ENCODE data around the gene SHKBP1.
"Not testable (repeated sequence)": the region's sequence is repeated elsewhere in the genome, so short reads cannot be mapped to it uniquely, and the experiment has no call there.

Gene SHKBP1

GRCh38 chr19:40576585-40577451 lies at the start of gene SHKBP1:
SHKBP1 (plus strand) TSS chr19:40576873; CDS start chr19:40576900, 27 bp downstream.
- peaks cover 18% of the 10 kb centered on the region for H3K36me3 ChIP-seq (replicated peaks)
- H3K4me1 ChIP-seq = peaks cover 4% of the 10 kb centered on the region
- DNase-seq (ENCODE audit: low spot score in 2 of 2) = peak; percentile 88 to 96
- in situ Hi-C loops (cut with MboI; ENCODE audit: low sequenced_read_pairs) = no loop called here
- H3K27me3 ChIP-seq (ENCODE audit: low read depth) = no peaks in the 10 kb centered on the region
- H3K9me3 ChIP-seq = no peaks in the 10 kb centered on the region
- peak within 1 kb of the TSS; percentile 86 for H3K4me3 ChIP-seq

GRCh38 chr19:40528078-40528477 lies 48.6 kb upstream of the SHKBP1 start:
- in situ Hi-C loops (cut with MboI; ENCODE audit: low sequenced_read_pairs) = no loop called here
- Histone ChIP-seq H3K27me3 (ENCODE audit: low read depth) (no peaks in the 10 kb centered on the region), H3K4me3 (no peak overlapping the region), H3K9me3 (no peaks in the 10 kb centered on the region), H3K36me3 (replicated peaks) (no peaks in the 10 kb centered on the region), H3K4me1 (peaks cover 9% of the 10 kb centered on the region)
- no peak for DNase-seq (ENCODE audit: low spot score in 2 of 2)

DNA sequence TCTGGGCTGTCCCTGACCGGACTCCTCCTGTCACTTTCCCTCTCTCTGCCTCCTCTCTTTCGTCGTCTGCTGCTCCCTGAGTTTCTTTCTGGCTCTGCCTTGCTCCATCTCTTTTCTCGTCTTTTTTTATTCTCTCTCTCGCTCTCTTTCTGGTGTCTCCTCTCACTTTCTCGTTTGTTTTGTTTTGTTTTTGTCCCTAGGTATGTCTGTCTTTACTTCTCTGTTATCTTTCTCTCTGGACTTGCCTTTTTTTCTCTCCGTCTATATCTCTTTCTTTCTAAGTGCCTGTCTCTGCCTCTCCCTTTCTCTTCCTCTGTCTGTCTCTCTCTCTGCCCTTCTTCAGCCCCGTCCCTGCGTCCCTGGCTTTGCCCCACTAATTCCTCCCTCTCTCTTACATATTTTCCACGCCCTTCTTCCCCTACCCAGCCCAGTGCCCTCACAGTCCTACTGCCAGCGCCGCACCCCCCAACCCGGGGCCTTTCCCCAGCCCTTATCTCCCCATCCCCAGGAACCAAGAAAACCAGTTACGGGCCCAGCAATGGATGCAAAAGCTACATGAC lies 48.1 kb upstream of the SHKBP1 start:
- no peaks in the 10 kb centered on the region for H3K9me3 ChIP-seq
- no peaks in the 10 kb centered on the region for H3K27me3 ChIP-seq (ENCODE audit: low read depth)
- H3K36me3 ChIP-seq (replicated peaks) = no peaks in the 10 kb centered on the region
- in situ Hi-C loops (cut with MboI; ENCODE audit: low sequenced_read_pairs) = no loop called here
- no peak for DNase-seq (ENCODE audit: low spot score in 2 of 2)
- no peak overlapping the region for H3K4me3 ChIP-seq
- H3K4me1 ChIP-seq = peaks cover 9% of the 10 kb centered on the region

GRCh38 chr19:40529093-40529954 lies 47.3 kb upstream of the SHKBP1 start:
- H3K4me1 ChIP-seq = peaks cover 9% of the 10 kb centered on the region
- H3K27me3 ChIP-seq (ENCODE audit: low read depth) = no peaks in the 10 kb centered on the region
- H3K36me3 ChIP-seq (replicated peaks) = no peaks in the 10 kb centered on the region

GRCh38 chr19:40530091-40530901 lies 46.4 kb upstream of the SHKBP1 start:
- in situ Hi-C loops (cut with MboI; ENCODE audit: low sequenced_read_pairs) = no loop called here
- Histone ChIP-seq H3K4me3 (peak overlapping the region; percentile 20), H3K36me3 (replicated peaks) (no peaks in the 10 kb centered on the region), H3K4me1 (peaks cover 9% of the 10 kb centered on the region), H3K27me3 (ENCODE audit: low read depth) (no peaks in the 10 kb centered on the region), H3K9me3 (no peaks in the 10 kb centered on the region)
- DNase-seq (ENCODE audit: low spot score in 2 of 2) = peak; percentile 25 to 76

More at GRCh38 chr19:40529093-40529954, 47.3 kb upstream of the SHKBP1 start:
- H3K4me3 ChIP-seq = peak overlapping the region; percentile 12; the same call in 1 of the 2 replicates
- in situ Hi-C loops (cut with MboI; ENCODE audit: low sequenced_read_pairs) = no loop called here
- no peaks in the 10 kb centered on the region for H3K9me3 ChIP-seq
- DNase-seq (ENCODE audit: low spot score in 2 of 2) = peak; percentile 73 to 89

GRCh38 chr19:40533508-40533907 lies 43.2 kb upstream of the SHKBP1 start:
- no peaks in the 10 kb centered on the region for H3K27me3 ChIP-seq (ENCODE audit: low read depth)
- in situ Hi-C loops (cut with MboI; ENCODE audit: low sequenced_read_pairs) = no loop called here
- no peak for DNase-seq (ENCODE audit: low spot score in 2 of 2)

DNA sequence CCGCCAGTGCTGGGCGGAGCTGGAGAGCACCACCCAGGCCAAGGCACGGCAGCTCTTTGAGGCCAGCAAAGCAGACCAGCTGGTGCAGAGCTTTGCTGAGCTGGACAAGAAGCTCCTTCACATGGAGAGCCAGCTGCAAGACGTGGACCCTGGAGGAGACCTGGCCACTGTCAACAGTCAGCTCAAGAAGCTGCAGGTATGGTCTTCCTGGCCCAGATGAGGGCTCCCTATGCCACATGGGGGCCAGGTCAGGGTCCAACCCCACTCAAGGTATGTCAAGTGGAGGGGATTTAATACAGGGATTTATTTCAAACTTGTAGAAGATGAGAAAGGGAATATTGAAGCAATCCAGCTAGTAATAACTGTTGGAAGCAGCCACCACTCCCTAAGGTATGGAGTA lies 42.5 kb upstream of the SHKBP1 start:
- no peak for DNase-seq (ENCODE audit: low spot score in 2 of 2)
- Histone ChIP-seq H3K9me3 (no peaks in the 10 kb centered on the region), H3K27me3 (ENCODE audit: low read depth) (peaks cover 1% of the 10 kb centered on the region; the same call in 1 of the 2 replicates), H3K4me3 (no peak overlapping the region), H3K36me3 (replicated peaks) (no peaks in the 10 kb centered on the region), H3K4me1 (peaks cover 9% of the 10 kb centered on the region)
- in situ Hi-C loops (cut with MboI; ENCODE audit: low sequenced_read_pairs) = no loop called here

More at GRCh38 chr19:40533508-40533907, 43.2 kb upstream of the SHKBP1 start:
- H3K4me3 ChIP-seq = no peak overlapping the region
- peaks cover 9% of the 10 kb centered on the region for H3K4me1 ChIP-seq
- H3K9me3 ChIP-seq = no peaks in the 10 kb centered on the region
- no peaks in the 10 kb centered on the region for H3K36me3 ChIP-seq (replicated peaks)

- in situ Hi-C loops (cut with MboI; ENCODE audit: low sequenced_read_pairs) = no loop called here
- H3K9me3 ChIP-seq = no peaks in the 10 kb centered on the region
- no peaks in the 10 kb centered on the region for H3K4me1 ChIP-seq
- peaks cover 6% of the 10 kb centered on the region; the same call in 1 of the 2 replicates for H3K27me3 ChIP-seq (ENCODE audit: low read depth)
- DNase-seq (ENCODE audit: low spot score in 2 of 2) = no peak
- no peak overlapping the region for H3K4me3 ChIP-seq
- no peaks in the 10 kb centered on the region for H3K36me3 ChIP-seq (replicated peaks)
Observed at GRCh38 chr19:40539070-40539469, 37.6 kb upstream of the SHKBP1 start.

DNA sequence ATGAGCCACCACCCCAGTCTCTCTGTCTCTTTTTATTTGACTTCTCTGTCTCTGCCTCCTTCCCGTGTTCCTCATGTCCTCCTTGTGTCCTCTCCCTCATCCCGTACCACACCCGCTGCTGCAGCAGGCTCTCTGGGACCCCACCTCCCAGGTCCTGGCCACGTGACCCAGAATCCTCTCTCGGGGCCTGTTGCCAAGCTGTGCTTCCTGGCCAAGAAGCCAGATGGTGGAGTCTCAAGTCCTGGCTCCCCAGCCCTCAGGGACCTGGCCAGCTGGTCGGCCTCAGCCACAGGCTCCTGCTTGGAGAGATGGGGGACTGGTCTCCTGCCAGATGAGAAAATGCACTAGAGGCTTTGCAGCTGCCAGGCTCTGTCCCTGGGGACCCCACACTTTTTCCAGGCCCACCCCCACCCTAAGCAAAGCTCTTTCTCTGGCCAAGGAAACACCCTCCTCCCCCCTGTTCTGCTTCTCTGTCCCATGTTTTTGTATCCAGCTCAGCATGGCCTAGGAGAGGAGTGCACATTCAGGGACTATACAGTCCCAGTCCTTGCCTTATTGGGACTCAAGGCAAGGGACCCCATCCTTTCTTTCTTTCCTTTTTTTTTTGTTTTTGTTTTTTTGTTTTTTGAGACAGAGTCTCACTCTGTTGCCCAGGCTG lies 34.3 kb upstream of the SHKBP1 start:
- DNase-seq (ENCODE audit: low spot score in 2 of 2) = no peak
- H3K27me3 ChIP-seq (ENCODE audit: low read depth) = peaks cover 6% of the 10 kb centered on the region; the same call in 1 of the 2 replicates
- no peaks in the 10 kb centered on the region for H3K36me3 ChIP-seq (replicated peaks)
- peaks cover 2% of the 10 kb centered on the region; the same call in 1 of the 2 replicates for H3K9me3 ChIP-seq
- no peak overlapping the region for H3K4me3 ChIP-seq
- H3K4me1 ChIP-seq = no peaks in the 10 kb centered on the region
- in situ Hi-C loops (cut with MboI; ENCODE audit: low sequenced_read_pairs) = no loop called here

DNA sequence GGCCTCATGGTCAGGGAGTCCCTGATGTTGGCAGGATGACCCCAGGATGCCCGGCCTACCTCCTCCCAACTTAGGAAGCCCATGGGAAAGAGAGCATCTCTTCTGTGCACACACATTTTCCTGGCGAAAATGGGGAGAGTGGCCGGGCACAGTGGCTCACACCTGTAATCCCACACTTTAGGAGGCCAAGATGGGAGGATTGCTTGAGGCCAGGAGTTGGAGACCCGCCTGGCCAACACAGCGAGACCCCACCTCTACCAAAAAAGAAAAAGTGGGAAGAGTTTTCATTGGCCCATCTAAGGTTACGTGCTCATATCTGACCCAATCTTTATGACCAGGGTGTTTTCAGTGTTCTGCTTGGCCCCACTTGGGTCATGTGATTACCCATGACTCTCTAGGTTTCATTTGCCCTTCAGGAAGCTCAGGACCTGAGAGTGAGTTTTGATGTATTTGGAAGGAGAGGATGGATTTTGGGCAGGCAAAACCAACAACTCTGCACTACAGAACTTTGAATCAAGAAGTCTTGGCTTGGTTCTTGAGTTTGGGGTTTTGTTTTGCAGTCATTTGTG lies 33.6 kb upstream of the SHKBP1 start:
- Histone ChIP-seq H3K27me3 (ENCODE audit: low read depth) (peaks cover 6% of the 10 kb centered on the region; the same call in 1 of the 2 replicates), H3K36me3 (replicated peaks) (no peaks in the 10 kb centered on the region), H3K9me3 (peaks cover 2% of the 10 kb centered on the region; the same call in 1 of the 2 replicates), H3K4me1 (no peaks in the 10 kb centered on the region), H3K4me3 (no peak overlapping the region)
- no peak for DNase-seq (ENCODE audit: low spot score in 2 of 2)
- in situ Hi-C loops (cut with MboI; ENCODE audit: low sequenced_read_pairs) = no loop called here

GRCh38 chr19:40546153-40546841 lies 30.4 kb upstream of the SHKBP1 start:
- H3K9me3 ChIP-seq; H3K36me3 ChIP-seq (replicated peaks); H3K4me1 ChIP-seq; in situ Hi-C loops (cut with MboI; ENCODE audit: low sequenced_read_pairs); H3K27me3 ChIP-seq (ENCODE audit: low read depth); H3K4me3 ChIP-seq; DNase-seq (ENCODE audit: low spot score in 2 of 2): not testable (repeated sequence)

DNA sequence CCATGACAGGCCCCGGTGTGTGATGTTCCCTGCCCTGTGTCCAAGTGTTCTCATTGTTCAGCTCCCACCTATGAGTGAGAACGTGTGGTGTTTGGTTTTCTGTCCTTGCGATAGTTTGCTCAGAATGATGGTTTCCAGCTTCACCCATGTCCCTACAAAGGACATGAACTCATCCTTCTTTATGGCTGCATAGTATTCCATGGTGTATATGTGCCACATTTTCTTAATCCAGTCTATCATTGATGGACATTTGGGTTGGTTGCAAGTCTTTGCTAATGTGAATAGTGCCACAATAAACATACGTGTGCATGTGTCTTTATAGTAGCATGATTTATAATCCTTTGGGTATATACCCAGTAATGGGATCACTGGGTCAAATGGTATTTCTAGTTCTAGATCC lies 29.5 kb upstream of the SHKBP1 start:
- H3K27me3 ChIP-seq (ENCODE audit: low read depth); H3K36me3 ChIP-seq (replicated peaks); DNase-seq (ENCODE audit: low spot score in 2 of 2); H3K4me1 ChIP-seq; in situ Hi-C loops (cut with MboI; ENCODE audit: low sequenced_read_pairs); H3K9me3 ChIP-seq; H3K4me3 ChIP-seq: not testable (repeated sequence)
